ENCODE data around the gene DNAJB9.

Gene DNAJB9

DNA sequence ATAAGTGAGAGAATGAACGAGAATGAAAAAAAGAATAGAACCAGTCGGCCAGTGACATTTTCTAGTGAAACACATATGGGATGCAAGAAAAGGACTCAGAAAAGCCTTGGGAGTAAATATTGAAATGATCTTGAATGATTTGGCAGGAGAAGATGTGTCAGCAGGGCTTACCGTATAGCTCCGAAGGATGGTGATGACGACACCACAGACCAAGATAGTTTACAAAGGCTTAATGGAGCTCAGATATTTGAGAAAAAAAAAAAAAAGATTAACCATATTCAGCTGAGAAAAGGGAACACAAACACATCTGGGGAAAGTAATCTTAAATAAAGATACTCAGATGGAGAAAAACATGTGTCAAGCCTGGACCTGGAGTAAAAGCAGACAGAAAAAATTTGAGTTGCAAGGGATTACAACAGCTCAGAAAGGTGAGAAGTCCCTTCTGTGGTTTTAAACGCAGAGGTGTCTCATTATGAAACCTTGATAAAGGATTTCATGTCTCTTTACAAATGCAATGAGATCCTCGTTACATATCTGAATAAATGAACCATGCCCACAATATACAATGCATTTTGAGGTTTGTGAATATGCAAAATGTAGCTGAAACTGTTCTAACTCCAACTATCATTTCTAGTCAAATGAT is 36.0 kb downstream of the DNAJB9 start:
- DNase-seq (ENCODE audit: low read depth), result no peak

- no peak for DNase-seq (ENCODE audit: low read depth)
These were observed 40.0 kb downstream of the DNAJB9 start for GRCh38 chr7:108609643-108610042.

DNA sequence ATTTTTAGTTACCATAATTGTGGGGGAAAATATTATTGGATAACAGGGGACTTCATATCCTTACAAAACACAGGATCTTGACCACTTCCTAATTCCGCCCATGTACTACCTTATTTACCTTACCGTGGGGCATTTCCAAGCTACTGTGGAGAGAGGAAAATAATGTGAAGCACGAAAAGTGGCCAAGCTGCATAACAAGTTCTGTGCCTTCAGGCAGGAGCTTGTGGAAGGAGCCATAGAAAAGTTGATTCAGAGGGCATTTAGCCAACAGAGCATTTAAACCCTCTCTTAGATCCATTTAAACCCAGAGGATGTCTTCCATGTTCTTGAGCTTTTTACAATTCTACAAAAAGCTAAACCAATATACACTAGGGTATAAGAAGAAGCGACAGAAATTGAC is 41.6 kb downstream of the DNAJB9 start:
- no peak for DNase-seq (ENCODE audit: low read depth)

DNA sequence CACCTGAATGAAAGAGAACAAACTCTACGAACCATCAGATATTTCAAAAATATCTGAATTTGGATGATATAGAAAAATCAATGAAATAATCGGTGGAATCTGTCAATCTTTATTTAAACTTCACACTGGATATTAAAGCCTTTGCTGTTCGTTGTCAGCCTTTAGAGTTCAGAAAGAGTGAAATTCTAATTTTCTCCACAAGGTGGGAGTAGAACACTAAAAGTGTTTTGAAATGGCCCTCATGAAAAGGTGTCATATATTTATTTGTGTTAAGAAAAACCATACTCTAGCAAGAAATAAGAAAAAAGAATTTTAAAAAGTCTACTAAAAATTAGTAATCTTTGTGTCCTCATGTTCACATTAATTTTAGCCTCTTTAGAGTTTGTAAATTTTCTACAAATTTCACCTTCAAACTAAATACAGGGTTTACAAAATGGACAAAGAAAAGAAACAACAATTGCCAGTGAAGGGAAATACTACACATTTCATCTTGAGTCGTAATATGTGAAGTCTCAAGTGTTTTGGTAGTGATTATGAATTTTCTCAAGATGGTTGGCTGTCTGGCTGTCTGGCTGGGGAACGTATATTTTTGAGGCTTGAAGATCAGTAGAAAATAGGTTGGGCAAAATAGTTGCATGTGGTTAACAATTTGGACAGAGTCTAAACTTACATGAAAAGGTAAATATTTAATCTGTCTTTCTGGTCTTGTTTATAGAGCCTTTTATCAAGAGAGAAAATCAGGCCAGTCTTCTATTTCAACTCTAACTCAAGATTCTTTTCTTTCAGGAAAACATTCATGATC is 43.7 kb downstream of the DNAJB9 start:
- no peak for DNase-seq (ENCODE audit: low read depth)

- DNase-seq (ENCODE audit: low read depth), result no peak
These were observed 44.3 kb downstream of the DNAJB9 start for GRCh38 chr7:108613949-108614381.

DNA sequence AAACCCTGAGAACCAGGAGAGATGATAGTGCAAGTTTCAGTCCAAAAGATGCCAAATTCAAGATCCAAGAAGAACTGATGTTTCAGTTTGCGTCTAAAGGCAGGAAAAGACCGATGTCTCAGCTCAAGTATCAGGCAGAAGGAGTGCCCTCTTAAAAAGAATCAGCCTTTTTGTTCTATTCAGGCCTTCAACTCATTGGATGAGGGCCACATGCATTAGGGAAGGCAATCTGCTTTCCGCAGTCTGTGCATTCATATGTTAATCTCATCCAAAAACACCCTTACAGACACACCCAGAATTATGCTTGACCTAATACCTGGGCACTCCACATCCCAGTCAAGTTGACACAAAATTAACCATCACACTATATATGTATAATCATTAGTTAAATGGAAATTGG is 45.2 kb downstream of the DNAJB9 start:
- no peak for DNase-seq (ENCODE audit: low read depth)

GRCh38 chr7:108618056-108618455 is 48.4 kb downstream of the DNAJB9 start:
- no peak for DNase-seq (ENCODE audit: low read depth)

- no peak for DNase-seq (ENCODE audit: low read depth)
These were observed 53.5 kb downstream of the DNAJB9 start for GRCh38 chr7:108623220-108623619.
